SU-DHL-6 (cell line): ENCODE data around the gene ABCC10.

Source experiments
- CTCF ChIP-seq: fragments of 200-600 bp; sonication (generic); IDR thresholded peaks from one replicate; pipeline ENCODE4 v1.5.1; 2017; ENCODE audit warnings: antibody characterized with exemption, mild to moderate bottlenecking, low read length, moderate library complexity; ENCODE audit not compliant: insufficient read depth, poor library complexity, severe bottlenecking
- EZH2phosphoT487 ChIP-seq: fragments of 200-600 bp; sonication (generic), shearing (Covaris generic); conservative IDR thresholded peaks from 2 replicates; pipeline ENCODE4 v1.6.1; 2018; ENCODE audit warnings: mild to moderate bottlenecking, antibody characterized with exemption, low read length, moderate library complexity, mixed read lengths

- no peak for TF ChIP-seq CTCF
- no peak for TF ChIP-seq EZH2phosphoT487
Measured at GRCh38 chr6:43401730-43402129, 25.6 kb upstream of the ABCC10 start.
